K562 (cell line): ENCODE measurements around the gene GPD1L. TPM values are rescaled to one million over a fixed set of nuclear protein-coding genes. Genes with fewer than 3 reads are reported as not detected.
"Not testable (repeated sequence)": the region's sequence is repeated elsewhere in the genome, so short reads cannot be mapped to it uniquely, and the experiment has no call there.

Experiments used
- BHLHE40 ChIP-seq: IDR thresholded peaks from 2 replicates; pipeline ENCODE4 v1.6.1; 2011; ENCODE audit warnings: low read length, improper control_type of control experiment
- CBFA2T3 ChIP-seq: fragments of 450-650 bp; IDR thresholded peaks from 2 replicates; pipeline ENCODE4 v1.6.1; 2017
- CTBP1 ChIP-seq: fragments of 450-650 bp; IDR thresholded peaks from 2 replicates; pipeline ENCODE4 v1.6.1; 2016; ENCODE audit warnings: borderline replicate concordance
- FOXK2 ChIP-seq, 2 experiments: fragments of 450-650 bp; IDR thresholded peaks in 1 of 2; conservative IDR thresholded peaks in 1 of 2; 2 replicates each; pipeline ENCODE4 v1.6.1; 2016; ENCODE audit warnings: low read depth in 2 of 2, mild to moderate bottlenecking in 1 of 2
- GATA2 ChIP-seq: sonication (generic); formaldehyde crosslinking; IDR thresholded peaks from 2 replicates; pipeline ENCODE4 v1.4.0; 2020; ENCODE audit warnings: mild to moderate bottlenecking, missing genetic modification reagents
- HDAC3 ChIP-seq: fragments of 450-650 bp; IDR thresholded peaks from 2 replicates; pipeline ENCODE4 v1.6.1; 2018; ENCODE audit warnings: borderline replicate concordance, mild to moderate bottlenecking, moderate library complexity; ENCODE audit not compliant: partially characterized antibody
- HLTF ChIP-seq: fragments of 450-650 bp; IDR thresholded peaks from 2 replicates; pipeline ENCODE4 v1.6.1; 2016
- JUND ChIP-seq, 2 experiments: IDR thresholded peaks; 2 replicates in 1 of 2; 3 replicates in 1 of 2; pipeline ENCODE4 v1.6.1; 2011; ENCODE audit warnings: borderline replicate concordance in 2 of 2, low read depth in 2 of 2, low read length in 2 of 2, improper control_type of control experiment in 1 of 2, missing biosample characterization in 1 of 2, missing genetic modification characterization in 1 of 2, missing genetic modification reagents in 1 of 2
- KHSRP ChIP-seq: fragments of 450-650 bp; IDR thresholded peaks from 2 replicates; pipeline ENCODE4 v1.6.1; 2017
- LCOR ChIP-seq: sonication (generic); formaldehyde crosslinking; IDR thresholded peaks from 2 replicates; pipeline ENCODE4 v1.8.0; 2022; ENCODE audit warnings: mild to moderate bottlenecking, missing genetic modification reagents
- LEF1 ChIP-seq: fragments of 450-650 bp; IDR thresholded peaks from 2 replicates; pipeline ENCODE4 v1.6.1; 2016; ENCODE audit warnings: mild to moderate bottlenecking
- MEIS2 ChIP-seq: fragments of 450-650 bp; IDR thresholded peaks from 2 replicates; pipeline ENCODE4 v1.6.1; 2014; ENCODE audit warnings: mild to moderate bottlenecking; ENCODE audit not compliant: partially characterized antibody
- MTA2 ChIP-seq: fragments of 450-650 bp; IDR thresholded peaks from 2 replicates; pipeline ENCODE4 v1.6.1; 2016; ENCODE audit warnings: low read depth
- NR4A1 ChIP-seq, 2 experiments: fragments of 250-450 bp in 1 of 2; fragments of 450-650 bp in 1 of 2; sonication (Bioruptor Pico) in 1 of 2; IDR thresholded peaks; 2 replicates each; pipeline versions ENCODE4 v1.4.0 to v1.6.1; 2016 to 2020; ENCODE audit warnings: mild to moderate bottlenecking in 2 of 2, missing compliant biosample characterization in 1 of 2, missing genetic modification characterization in 1 of 2, moderate library complexity in 1 of 2
- OTX1 ChIP-seq: fragments of 450-650 bp; formaldehyde crosslinking; IDR thresholded peaks from 2 replicates; pipeline ENCODE4 v1.4.0; 2022; ENCODE audit warnings: mild to moderate bottlenecking
- PHB2 ChIP-seq: fragments of 450-650 bp; IDR thresholded peaks from 2 replicates; pipeline ENCODE4 v1.6.1; 2017; ENCODE audit warnings: low read depth
- RCOR1 ChIP-seq, 2 experiments: IDR thresholded peaks; 2 replicates each; pipeline ENCODE4 v1.6.1; 2012; ENCODE audit warnings: low read depth in 2 of 2, low read length in 2 of 2, borderline replicate concordance in 1 of 2, improper control_type of control experiment in 1 of 2
- SMARCA4 ChIP-seq: fragments of 450-650 bp; IDR thresholded peaks from 2 replicates; pipeline ENCODE4 v1.6.1; 2016
- SRF ChIP-seq, 2 experiments: fragments of 250-450, 450-650 bp in 1 of 2; sonication (Bioruptor Pico) in 1 of 2; sonication (generic) in 1 of 2; formaldehyde crosslinking; IDR thresholded peaks; 2 replicates each; pipeline versions ENCODE4 v1.5.0 to v1.5.1; 2020 to 2022; ENCODE audit warnings: mild to moderate bottlenecking in 1 of 2, missing genetic modification reagents in 1 of 2
- TAL1 ChIP-seq: fragments of 450-650 bp; IDR thresholded peaks from 2 replicates; pipeline ENCODE4 v1.6.1; 2016; ENCODE audit warnings: mild to moderate bottlenecking
- TRIM24 ChIP-seq, 2 experiments: fragments of 450-650 bp; IDR thresholded peaks; 2 replicates each; pipeline ENCODE4 v1.6.1; 2016
- VEZF1 ChIP-seq: fragments of 200-800 bp; sonication (Bioruptor generic); IDR thresholded peaks from 2 replicates; pipeline ENCODE4 v1.6.1; 2017; ENCODE audit warnings: missing genetic modification characterization, missing compliant biosample characterization
- ZBTB12 ChIP-seq: fragments of 250-450 bp; sonication (Bioruptor Pico); IDR thresholded peaks from 2 replicates; pipeline ENCODE4 v1.4.0; 2020
- ZKSCAN8 ChIP-seq: fragments of 200-800 bp; sonication (Bioruptor generic); IDR thresholded peaks from 2 replicates; pipeline ENCODE4 v1.6.1; 2016; ENCODE audit warnings: missing genetic modification characterization, missing compliant biosample characterization
- ZNF395 ChIP-seq: fragments of 200-800 bp; sonication (Bioruptor generic); IDR thresholded peaks from 2 replicates; pipeline ENCODE4 v1.6.1; 2017; ENCODE audit warnings: missing genetic modification characterization, missing compliant biosample characterization
- ZNF589 ChIP-seq: fragments of 200-800 bp; sonication (Bioruptor generic); IDR thresholded peaks from 2 replicates; pipeline ENCODE4 v1.6.1; 2016; ENCODE audit warnings: low read depth, missing genetic modification characterization, missing compliant biosample characterization
- polyA plus RNA-seq, 8 experiments: library from polyadenylated mRNA; depleted of rRNA in 4 of 8; stranded (reverse) in 5 of 8; unstranded in 3 of 8; fragments of >200 nt; fragmentation: Nextera tagmentation in 2 of 8; fragmentation: Illumina TruSeq in 1 of 8; extraction: Ambion mirVana in 2 of 8; extraction: Trizol in 1 of 8; gene quantifications; 2 replicates each; pipeline versions ENCODE4 v1.2.1 to v1.2.3, GENCODE V29; 2011 to 2014; ENCODE audit warnings: inconsistent platforms in 1 of 8, missing spikeins in 1 of 8
- total RNA-seq, 7 experiments: library from RNA; depleted of rRNA in 6 of 7; stranded (reverse); fragments of >200 nt in 6 of 7; fragmentation: Illumina TruSeq in 2 of 7; extraction: Trizol in 2 of 7; gene quantifications; 2 replicates each; pipeline versions ENCODE4 v1.2.1 to v1.2.3, GENCODE V29; 2011 to 2021; ENCODE audit warnings: low replicate concordance in 1 of 7

The GPD1L gene
- total and polyA plus RNA-seq, 9 of the 15 experiments (the other 6 are each of a cell fraction or from before 2014, with no cell fraction given) = 1.6 to 17.3 (median 12.3) TPM

GRCh38 chr3:32074194-32074593, 32.2 kb upstream of the GPD1L start (continued):
- TF ChIP-seq ZNF395 (CRISPR knock-in tag) = peak; percentile 63; the same call in 1 of the 2 replicates
- TF ChIP-seq MEIS2 = peak; percentile 51
- peak; percentile 73; the same call in 1 of the 2 replicates for TF ChIP-seq HLTF
- TF ChIP-seq ZBTB12 (CRISPR knock-in tag) = peak; percentile 12; the same call in 1 of the 2 replicates
- peak; percentile 91 for TF ChIP-seq GATA2 (CRISPR knock-in tag)
- peak; percentile 73 for TF ChIP-seq LCOR (CRISPR knock-in tag)
- peak; percentile 47; the same call in 1 of the 2 replicates for TF ChIP-seq VEZF1 (CRISPR knock-in tag)
- peak; percentile 81 for TF ChIP-seq LEF1
- TF ChIP-seq ZKSCAN8 (CRISPR knock-in tag) = peak; percentile 87
- peak; percentile 95 for TF ChIP-seq PHB2
- peak; percentile 39; the same call in 1 of the 2 replicates for TF ChIP-seq JUND (IDR thresholded peaks at IDR 0.05; ENCODE audit: borderline replicate concordance, low read depth, low read length)
- TF ChIP-seq JUND (tag; IDR thresholded peaks at IDR 0.05; ENCODE audit: borderline replicate concordance, low read depth, low read length); NR4A1 (CRISPR knock-in tag; IDR thresholded peaks at IDR 0.05): not testable (repeated sequence)
- peak; percentile 98 to 99 for TF ChIP-seq TRIM24 (IDR thresholded peaks at IDR 0.05)
- peak in 1 of 2 experiments; percentile 94; a peak in 2 of 4 replicates for TF ChIP-seq SRF (CRISPR knock-in tag; IDR thresholded peaks at IDR 0.05)
- TF ChIP-seq BHLHE40 = peak; percentile 21; the same call in 1 of the 2 replicates
- peak in 1 of 2 experiments; percentile 76; a peak in 1 of 4 replicates for TF ChIP-seq RCOR1 (IDR thresholded peaks at IDR 0.05; ENCODE audit: borderline replicate concordance in 1 of 2, low read depth in 2 of 2, low read length in 2 of 2)
- peak; percentile 79 for TF ChIP-seq KHSRP
- TF ChIP-seq SMARCA4 = peak; percentile 94
- TF ChIP-seq TAL1 = peak; percentile 99
- TF ChIP-seq CBFA2T3 = peak; percentile 97
- peak; percentile 89 for TF ChIP-seq HDAC3
- peak; percentile 96 for TF ChIP-seq CTBP1
- peak; percentile 92 for TF ChIP-seq ZNF589 (CRISPR knock-in tag)
- peak; percentile 98 for TF ChIP-seq MTA2
- TF ChIP-seq NR4A1 (tag; IDR thresholded peaks at IDR 0.05) = peak; percentile 96
- peak; percentile 83 to 84 for TF ChIP-seq FOXK2 (conservative IDR thresholded peaks at IDR 0.05 in 1 of 2, IDR thresholded peaks at IDR 0.05 in 1 of 2; ENCODE audit: low read depth in 2 of 2)
- TF ChIP-seq OTX1 (CRISPR knock-in tag) = 0 out of 2 replicates have a peak, but pooled peaks have one; percentile 28
